Activated T-cell treated with anti-CD3 and anti-CD28 coated beads, Interleukin-2, amount 50 U/mL, for 4 hours (primary cell): ENCODE measurements around the gene TMEM61. TPM values are rescaled to one million over a fixed set of nuclear protein-coding genes. Genes with fewer than 3 reads are reported as not detected.

Source experiments
- ATAC-seq, 2 donors: fragments of 200-7000 bp; cut with Tn5 transposase; one replicate each; pipeline ENCODE4 v1.10.0; 2021
- DNase-seq: peaks from one replicate; pipeline ENCODE4 v3.0.0-alpha.2; 2020
- H3K27me3 Mint-ChIP-seq: one replicate; pipeline ENCODE4 v1.8.0; 2021; ENCODE audit warnings: low read depth, mixed read lengths
- H3K36me3 Mint-ChIP-seq: one replicate; pipeline ENCODE4 v1.8.0; 2022; ENCODE audit warnings: mixed read lengths; ENCODE audit not compliant: insufficient read depth
- H3K4me1 Mint-ChIP-seq: one replicate; pipeline ENCODE4 v1.8.0; 2021; ENCODE audit warnings: low read depth, mixed read lengths
- H3K4me3 Mint-ChIP-seq: one replicate; pipeline ENCODE4 v1.8.0; 2021; ENCODE audit warnings: mild to moderate bottlenecking, moderate library complexity, mixed read lengths
- H3K9me3 Mint-ChIP-seq: one replicate; pipeline ENCODE4 v1.8.0; 2021; ENCODE audit warnings: mixed read lengths
- total RNA-seq, 3 donors: library from RNA; stranded (reverse); gene quantifications; one replicate each; pipeline ENCODE4 v1.2.1, GENCODE V29; 2021

Gene TMEM61
- total RNA-seq, 3 donors from 2014 or later: 0.24 TPM; not detected in 2

DNA sequence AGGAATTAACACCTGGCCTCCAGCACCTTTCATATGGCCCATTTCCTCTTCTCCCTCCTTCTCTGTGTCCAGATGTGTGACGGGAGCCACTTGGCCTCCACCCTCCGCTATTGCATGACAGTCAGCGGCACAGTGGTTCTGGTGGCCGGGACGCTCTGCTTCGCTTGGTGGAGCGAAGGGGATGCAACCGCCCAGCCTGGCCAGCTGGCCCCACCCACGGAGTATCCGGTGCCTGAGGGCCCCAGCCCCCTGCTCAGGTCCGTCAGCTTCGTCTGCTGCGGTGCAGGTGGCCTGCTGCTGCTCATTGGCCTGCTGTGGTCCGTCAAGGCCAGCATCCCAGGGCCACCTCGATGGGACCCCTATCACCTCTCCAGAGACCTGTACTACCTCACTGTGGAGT, 5.6 kb downstream of the TMEM61 start:
- DNase-seq (no peak), ATAC-seq (no peak)
- Mint-ChIP-seq H3K36me3 (no peaks in the 10 kb centered on the region), H3K4me1 (no peaks in the 10 kb centered on the region), H3K27me3 (peaks cover 29% of the 10 kb centered on the region), H3K9me3 (no peaks in the 10 kb centered on the region), H3K4me3 (no peak overlapping the region)

DNA sequence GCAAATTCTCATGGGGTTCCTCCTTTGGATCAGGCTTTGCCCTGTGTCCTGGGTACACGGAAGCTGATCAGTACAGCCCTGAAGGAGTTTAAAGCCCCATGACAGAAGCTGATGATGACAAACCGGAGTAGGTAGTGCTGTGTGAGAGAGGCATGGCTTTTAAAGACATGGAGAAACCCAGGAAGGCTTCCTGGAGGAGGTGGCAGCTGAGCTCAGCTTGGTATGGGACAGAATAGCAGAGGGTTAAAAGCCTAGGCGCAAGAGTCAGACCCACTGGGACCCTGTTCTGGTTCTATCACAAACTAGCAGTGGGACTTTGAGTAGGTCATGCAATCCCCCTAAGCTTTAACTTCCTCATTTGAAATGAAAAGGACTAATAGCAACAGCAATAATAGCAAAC, 6.1 kb downstream of the TMEM61 start:
- H3K36me3 Mint-ChIP-seq: no peaks in the 10 kb centered on the region
- no peak for DNase-seq
- H3K27me3 Mint-ChIP-seq: peaks cover 24% of the 10 kb centered on the region
- H3K9me3 Mint-ChIP-seq: no peaks in the 10 kb centered on the region
- no peak for ATAC-seq
- H3K4me1 Mint-ChIP-seq: no peaks in the 10 kb centered on the region
- H3K4me3 Mint-ChIP-seq: no peak overlapping the region

DNA sequence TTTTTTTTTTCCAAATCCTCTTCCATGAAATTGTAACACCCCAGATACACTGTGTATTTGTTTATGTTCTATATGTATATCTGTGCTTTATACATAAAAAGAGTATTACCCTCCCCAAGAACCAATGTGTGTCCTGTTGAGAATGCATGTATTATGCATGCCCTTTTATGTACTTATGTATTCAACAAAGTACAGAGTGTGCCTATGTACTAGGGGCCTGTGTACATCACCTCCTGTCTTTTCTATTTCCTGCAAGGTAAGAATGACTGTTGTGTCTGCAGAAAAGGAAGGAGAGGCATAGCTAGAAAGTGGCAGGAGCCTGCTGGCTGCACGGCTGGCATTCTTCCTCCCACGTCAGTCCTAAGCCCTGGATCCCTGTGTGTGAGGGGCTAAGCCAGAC, 7.0 kb downstream of the TMEM61 start:
- ATAC-seq: no peak
- peaks cover 17% of the 10 kb centered on the region for H3K27me3 Mint-ChIP-seq
- DNase-seq: no peak
- no peaks in the 10 kb centered on the region for H3K36me3 Mint-ChIP-seq
- no peaks in the 10 kb centered on the region for H3K9me3 Mint-ChIP-seq
- H3K4me1 Mint-ChIP-seq: no peaks in the 10 kb centered on the region
- H3K4me3 Mint-ChIP-seq: no peak overlapping the region

DNA sequence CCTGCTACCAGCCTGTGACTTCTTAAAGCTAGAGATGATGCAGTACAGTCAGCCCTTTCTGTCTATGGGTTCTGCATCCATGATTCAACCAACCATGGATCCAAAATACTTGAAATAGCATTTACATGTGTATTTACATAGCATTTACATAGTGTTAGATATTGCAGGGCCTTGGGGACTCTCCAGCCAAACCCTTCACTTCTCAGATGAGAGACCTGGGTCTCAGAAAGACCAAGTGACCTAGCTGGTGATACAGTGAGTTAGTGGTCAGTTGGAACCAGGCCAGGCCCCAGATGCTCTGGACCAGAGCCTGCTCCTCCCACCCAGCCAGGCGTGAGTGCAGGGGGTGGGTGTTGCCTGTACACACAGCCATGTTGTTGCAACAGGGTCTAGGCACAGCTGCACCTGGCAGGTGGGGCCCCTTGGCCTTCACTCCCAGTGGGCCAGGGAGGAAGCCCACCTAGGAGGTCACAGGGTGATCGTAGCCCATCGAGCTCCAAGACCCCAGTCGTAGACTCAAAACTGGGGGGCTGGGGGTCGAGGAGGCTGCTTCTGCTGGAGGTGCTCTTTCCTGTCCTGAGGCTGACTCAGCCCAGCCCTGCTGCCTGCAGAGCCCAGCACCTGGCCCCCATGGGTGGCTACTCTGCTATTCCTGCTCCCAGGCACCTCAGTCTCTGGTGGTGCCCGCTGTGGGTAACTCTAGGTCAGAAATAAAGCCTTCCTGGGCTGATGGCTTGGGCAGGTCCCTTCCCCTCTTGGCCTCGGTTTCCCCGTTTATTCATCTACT, 7.7 kb downstream of the TMEM61 start:
- no peak overlapping the region for H3K4me3 Mint-ChIP-seq
- H3K9me3 Mint-ChIP-seq: no peaks in the 10 kb centered on the region
- H3K4me1 Mint-ChIP-seq: no peaks in the 10 kb centered on the region
- no peak for DNase-seq
- peaks cover 13% of the 10 kb centered on the region for H3K27me3 Mint-ChIP-seq
- no peak for ATAC-seq
- H3K36me3 Mint-ChIP-seq: no peaks in the 10 kb centered on the region

DNA sequence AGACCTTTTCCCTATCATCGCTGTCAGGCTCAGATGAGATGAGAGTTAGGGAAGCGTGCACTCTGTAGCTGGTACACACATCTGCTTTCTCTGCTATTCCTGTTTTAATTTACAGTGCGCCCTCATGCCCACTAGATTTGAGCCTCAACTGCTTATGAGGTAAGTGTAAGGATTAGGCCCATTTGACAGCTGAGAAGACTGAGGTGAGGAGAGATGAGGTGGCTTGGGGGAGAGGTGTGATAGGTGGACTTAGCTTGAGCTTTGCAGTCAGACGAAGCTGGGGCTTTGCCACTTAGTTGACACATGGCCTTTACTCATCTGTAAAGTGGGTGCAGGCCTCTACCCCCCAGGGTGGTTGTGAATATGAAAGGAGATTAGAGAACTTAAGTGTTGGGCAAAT, 8.5 kb downstream of the TMEM61 start:
- Mint-ChIP-seq H3K9me3 (no peaks in the 10 kb centered on the region), H3K27me3 (peaks cover 7% of the 10 kb centered on the region), H3K4me3 (no peak overlapping the region)

GRCh38 chr1:54989473-54989872, 9.0 kb downstream of the TMEM61 start:
- no peak for ATAC-seq
- Mint-ChIP-seq H3K9me3 (no peaks in the 10 kb centered on the region), H3K4me1 (no peaks in the 10 kb centered on the region), H3K27me3 (peaks cover 2% of the 10 kb centered on the region), H3K4me3 (no peak overlapping the region), H3K36me3 (no peaks in the 10 kb centered on the region)
- DNase-seq: no peak

More for the DNA sequence above, 8.5 kb downstream of the TMEM61 start:
- Mint-ChIP-seq H3K4me1 (no peaks in the 10 kb centered on the region), H3K36me3 (no peaks in the 10 kb centered on the region)
- no peak for ATAC-seq
- DNase-seq: no peak

DNA sequence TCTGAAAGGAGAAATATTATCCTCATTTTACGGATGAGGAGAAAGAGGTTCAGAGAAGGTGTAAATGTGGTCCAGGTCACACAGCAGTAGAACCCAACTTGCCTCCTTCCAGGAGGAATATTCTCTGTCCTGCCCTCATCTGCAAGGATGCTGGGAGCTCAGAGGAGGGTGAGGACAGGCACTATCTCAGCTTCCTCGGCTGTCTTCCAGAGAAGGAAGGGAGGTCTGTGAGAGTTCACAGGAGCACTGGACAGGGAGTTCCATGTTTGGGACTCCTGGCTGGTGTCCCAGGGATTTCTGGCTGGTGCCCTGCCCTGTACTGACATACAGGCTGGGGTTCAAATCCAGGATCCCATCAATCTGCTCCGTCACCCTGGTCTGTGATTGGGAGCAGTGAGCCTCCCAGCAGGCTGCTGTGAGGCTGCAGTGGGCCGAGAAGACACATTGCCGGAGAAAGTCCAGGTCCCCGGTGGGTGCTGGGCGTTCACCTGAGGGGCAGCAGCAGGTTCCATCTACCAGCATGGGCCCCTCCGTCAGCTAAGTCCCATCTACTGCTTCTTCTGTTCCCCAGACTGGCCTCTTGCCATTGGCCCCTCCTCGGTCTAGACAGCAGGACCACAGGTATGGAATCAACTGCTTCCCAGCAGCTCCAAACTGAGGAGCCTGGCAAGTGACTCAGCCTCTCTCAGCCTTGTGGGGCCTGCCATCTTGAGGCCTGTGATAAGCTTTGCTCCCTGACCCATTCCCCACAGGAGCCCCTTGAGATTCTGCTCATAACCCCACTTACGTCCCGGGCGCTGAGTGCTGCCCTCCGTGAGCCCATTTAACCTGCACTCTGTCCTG, 9.8 kb downstream of the TMEM61 start:
- peaks cover 6% of the 10 kb centered on the region for H3K27me3 Mint-ChIP-seq
- H3K36me3 Mint-ChIP-seq: no peaks in the 10 kb centered on the region
- H3K4me3 Mint-ChIP-seq: no peak overlapping the region

DNA sequence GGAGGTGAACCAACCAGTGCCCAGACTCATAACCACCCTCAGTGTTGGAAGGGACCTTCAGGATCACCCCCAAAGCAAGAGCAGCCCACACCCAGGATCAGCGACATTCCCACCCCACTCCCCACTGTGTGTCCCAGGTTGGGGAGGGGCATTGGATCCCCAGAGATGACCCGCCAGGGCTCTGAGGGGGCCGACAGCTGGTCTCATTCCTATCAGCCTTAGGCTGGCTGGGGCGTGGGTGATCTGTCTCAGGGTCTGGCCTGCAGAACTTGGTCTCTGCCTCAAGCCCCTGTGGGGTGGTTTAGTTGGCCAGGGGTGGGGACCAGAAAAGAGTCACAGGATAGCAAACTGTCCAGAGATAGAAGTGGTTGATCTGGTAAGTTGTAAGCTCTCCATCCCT, 10.5 kb downstream of the TMEM61 start:
- Mint-ChIP-seq H3K36me3 (no peaks in the 10 kb centered on the region), H3K4me3 (no peak overlapping the region), H3K9me3 (no peaks in the 10 kb centered on the region), H3K27me3 (peaks cover 12% of the 10 kb centered on the region), H3K4me1 (peaks cover 10% of the 10 kb centered on the region)
- DNase-seq (no peak), ATAC-seq (no peak)

More for the DNA sequence above, 9.8 kb downstream of the TMEM61 start:
- no peak for DNase-seq
- H3K4me1 Mint-ChIP-seq: peaks cover 2% of the 10 kb centered on the region
- H3K9me3 Mint-ChIP-seq: no peaks in the 10 kb centered on the region
- ATAC-seq: no peak

DNA sequence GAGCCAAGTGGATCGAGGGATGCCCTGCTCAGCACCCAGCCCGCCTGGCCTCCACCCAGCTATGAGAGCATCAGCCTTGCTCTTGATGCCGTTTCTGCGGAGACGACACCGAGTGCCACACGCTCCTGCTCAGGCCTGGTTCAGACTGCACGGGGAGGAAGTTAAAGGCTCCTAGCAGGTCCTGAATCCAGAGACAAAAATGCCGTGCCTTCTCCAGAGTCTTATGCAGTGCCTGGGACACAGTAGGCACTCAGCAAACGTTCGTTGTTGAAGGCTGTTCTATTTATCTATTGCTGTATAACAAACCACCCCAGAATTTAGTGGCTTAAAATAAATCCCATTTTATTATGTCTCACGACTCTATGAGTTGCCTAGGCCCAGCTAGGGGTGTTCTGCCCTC, 11.5 kb downstream of the TMEM61 start:
- Mint-ChIP-seq H3K9me3 (no peaks in the 10 kb centered on the region), H3K36me3 (no peaks in the 10 kb centered on the region), H3K4me1 (peaks cover 19% of the 10 kb centered on the region), H3K27me3 (peaks cover 20% of the 10 kb centered on the region), H3K4me3 (no peak overlapping the region)
- DNase-seq (no peak), ATAC-seq (no peak)

DNA sequence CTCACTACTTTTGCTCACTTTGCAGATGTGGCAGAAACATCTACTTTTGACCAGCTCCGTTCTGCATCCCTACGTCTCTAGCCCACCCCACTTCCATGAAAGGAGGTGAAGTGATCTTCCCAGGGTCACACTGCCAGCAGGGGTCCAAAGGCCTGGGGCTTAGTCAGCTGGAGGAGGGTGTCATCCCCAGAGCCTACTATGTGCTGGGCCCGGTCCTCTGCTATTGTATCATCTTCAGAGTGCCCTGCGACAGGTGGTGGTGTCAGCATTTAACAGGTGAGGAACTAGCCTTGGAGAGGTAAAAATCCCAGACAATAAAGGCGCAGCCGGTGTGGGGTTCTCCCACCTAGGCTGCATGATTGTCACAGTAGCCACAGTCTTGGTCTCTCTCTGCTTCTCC, 12.7 kb downstream of the TMEM61 start:
- ATAC-seq (no peak), DNase-seq (no peak)
- Mint-ChIP-seq H3K36me3 (no peaks in the 10 kb centered on the region), H3K4me1 (peaks cover 24% of the 10 kb centered on the region), H3K27me3 (peaks cover 31% of the 10 kb centered on the region), H3K9me3 (no peaks in the 10 kb centered on the region), H3K4me3 (no peak overlapping the region)

- H3K4me3 Mint-ChIP-seq: no peak overlapping the region
- no peak for DNase-seq
These were observed 14.0 kb downstream of the TMEM61 start for GRCh38 chr1:54994355-54994990.

GRCh38 chr1:54995013-54995760, 14.8 kb downstream of the TMEM61 start:
- Mint-ChIP-seq H3K27me3 (peaks cover 47% of the 10 kb centered on the region), H3K4me3 (no peak overlapping the region), H3K9me3 (no peaks in the 10 kb centered on the region), H3K36me3 (no peaks in the 10 kb centered on the region), H3K4me1 (peaks cover 24% of the 10 kb centered on the region)
- DNase-seq: no peak
- ATAC-seq: no peak

More at GRCh38 chr1:54994355-54994990, 14.0 kb downstream of the TMEM61 start:
- Mint-ChIP-seq H3K4me1 (peaks cover 24% of the 10 kb centered on the region), H3K27me3 (peaks cover 41% of the 10 kb centered on the region), H3K9me3 (no peaks in the 10 kb centered on the region), H3K36me3 (no peaks in the 10 kb centered on the region)
- no peak for ATAC-seq

- Mint-ChIP-seq H3K27me3 (peaks cover 47% of the 10 kb centered on the region), H3K4me3 (peak overlapping the region; percentile 64), H3K36me3 (no peaks in the 10 kb centered on the region), H3K4me1 (peaks cover 24% of the 10 kb centered on the region), H3K9me3 (no peaks in the 10 kb centered on the region)
- DNase-seq (no peak), ATAC-seq (peak; percentile 20 to 67)
These were observed 15.4 kb downstream of the TMEM61 start for GRCh38 chr1:54995835-54996234.

DNA sequence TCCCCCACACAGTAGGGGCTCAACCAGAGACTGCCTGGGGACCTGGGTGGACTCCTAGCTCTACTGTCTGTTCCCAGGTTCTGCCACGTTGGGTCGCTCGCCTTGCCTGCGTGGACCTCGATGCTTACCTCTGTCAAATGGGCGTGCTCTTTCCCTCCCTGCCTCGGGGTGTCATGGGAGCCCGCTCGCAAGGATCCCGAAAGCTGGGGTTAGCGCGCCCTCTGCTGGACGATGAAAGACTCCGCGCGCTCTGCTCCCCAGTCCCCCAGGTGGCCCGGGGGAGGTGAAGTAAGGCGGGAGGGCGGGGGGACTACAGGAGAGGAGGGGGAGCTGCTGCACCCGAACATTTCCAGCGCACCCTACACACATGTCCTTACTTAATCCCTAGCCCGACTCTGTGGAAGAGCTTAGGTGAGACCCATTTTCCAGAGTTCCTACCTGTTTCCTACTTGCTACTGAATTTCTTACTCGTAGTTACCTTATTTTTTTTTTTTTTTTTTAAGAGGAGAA, 16.0 kb downstream of the TMEM61 start:
- ATAC-seq (peak; percentile 83 to 88), DNase-seq (peak; percentile 72)
- Mint-ChIP-seq H3K4me1 (peaks cover 24% of the 10 kb centered on the region), H3K27me3 (peaks cover 47% of the 10 kb centered on the region), H3K9me3 (no peaks in the 10 kb centered on the region), H3K4me3 (peak overlapping the region; percentile 64), H3K36me3 (no peaks in the 10 kb centered on the region)
